WI38 (cell line): ENCODE data around the gene CCSER1.

ENCODE experiments used
- H3K4me3 ChIP-seq: 2 replicates; pipeline ENCODE4 v1.5.1; 2011; ENCODE audit warnings: low read depth, mild to moderate bottlenecking, control low read depth, low read length
- TF ChIP-seq, protein P1 (sequence below): IDR thresholded peaks from 2 replicates; pipeline ENCODE4 v1.5.1; 2012; ENCODE audit warnings: low read depth, mild to moderate bottlenecking, control low read depth, low read length

CCSER1 gene

DNA sequence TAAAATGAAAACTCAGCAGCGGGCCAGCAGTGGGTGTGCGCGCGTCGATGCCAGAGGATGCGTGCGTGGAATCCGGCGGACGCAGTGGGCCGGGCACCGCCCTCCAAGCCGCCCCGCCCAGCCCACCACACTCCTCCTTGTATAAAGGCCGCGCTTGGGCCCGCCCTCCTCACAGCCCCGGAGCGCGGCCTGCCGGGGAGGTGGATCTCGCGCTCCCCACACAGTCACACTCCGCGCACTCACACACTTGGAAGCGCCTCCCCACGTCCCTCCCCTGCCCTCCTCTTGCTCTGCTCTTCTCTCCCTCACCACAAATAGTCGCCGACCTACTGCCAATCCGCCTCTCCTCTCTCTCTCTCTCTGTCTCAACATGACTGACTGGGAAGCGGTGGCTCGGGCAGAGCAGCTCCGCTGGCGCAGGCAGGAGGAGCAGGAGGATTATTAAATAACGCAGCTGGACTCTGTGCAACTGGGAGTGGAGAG, at the start of gene CCSER1:
Gene CCSER1 (plus strand): TSS at position 172 of the 483 bp plus-strand sequence.
- no peak within 1 kb of the TSS for H3K4me3 ChIP-seq
- TF ChIP-seq, protein P1, sequence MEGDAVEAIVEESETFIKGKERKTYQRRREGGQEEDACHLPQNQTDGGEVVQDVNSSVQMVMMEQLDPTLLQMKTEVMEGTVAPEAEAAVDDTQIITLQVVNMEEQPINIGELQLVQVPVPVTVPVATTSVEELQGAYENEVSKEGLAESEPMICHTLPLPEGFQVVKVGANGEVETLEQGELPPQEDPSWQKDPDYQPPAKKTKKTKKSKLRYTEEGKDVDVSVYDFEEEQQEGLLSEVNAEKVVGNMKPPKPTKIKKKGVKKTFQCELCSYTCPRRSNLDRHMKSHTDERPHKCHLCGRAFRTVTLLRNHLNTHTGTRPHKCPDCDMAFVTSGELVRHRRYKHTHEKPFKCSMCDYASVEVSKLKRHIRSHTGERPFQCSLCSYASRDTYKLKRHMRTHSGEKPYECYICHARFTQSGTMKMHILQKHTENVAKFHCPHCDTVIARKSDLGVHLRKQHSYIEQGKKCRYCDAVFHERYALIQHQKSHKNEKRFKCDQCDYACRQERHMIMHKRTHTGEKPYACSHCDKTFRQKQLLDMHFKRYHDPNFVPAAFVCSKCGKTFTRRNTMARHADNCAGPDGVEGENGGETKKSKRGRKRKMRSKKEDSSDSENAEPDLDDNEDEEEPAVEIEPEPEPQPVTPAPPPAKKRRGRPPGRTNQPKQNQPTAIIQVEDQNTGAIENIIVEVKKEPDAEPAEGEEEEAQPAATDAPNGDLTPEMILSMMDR: no peak

DNA sequence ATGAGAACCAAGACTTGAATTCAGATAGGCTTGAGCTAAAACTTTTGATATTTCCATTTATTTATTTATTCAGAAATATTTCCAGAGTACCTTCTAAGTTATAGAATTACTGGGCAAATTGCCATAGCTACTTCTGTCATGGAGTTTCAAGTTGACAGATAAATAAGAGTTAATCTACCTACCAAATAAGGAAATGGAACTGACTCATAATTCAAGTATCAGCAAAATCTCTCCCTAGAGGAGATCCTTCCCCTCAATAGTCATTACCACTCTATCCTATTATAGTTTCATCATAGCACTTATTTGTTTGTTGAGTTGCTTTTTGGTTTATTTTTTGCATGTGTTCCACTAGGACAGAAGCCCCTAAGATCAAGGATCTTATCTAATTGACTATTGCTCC, 48.8 kb upstream of the CCSER1 start:
- H3K4me3 ChIP-seq: no peak overlapping the region
- TF ChIP-seq, protein P1: no peak

DNA sequence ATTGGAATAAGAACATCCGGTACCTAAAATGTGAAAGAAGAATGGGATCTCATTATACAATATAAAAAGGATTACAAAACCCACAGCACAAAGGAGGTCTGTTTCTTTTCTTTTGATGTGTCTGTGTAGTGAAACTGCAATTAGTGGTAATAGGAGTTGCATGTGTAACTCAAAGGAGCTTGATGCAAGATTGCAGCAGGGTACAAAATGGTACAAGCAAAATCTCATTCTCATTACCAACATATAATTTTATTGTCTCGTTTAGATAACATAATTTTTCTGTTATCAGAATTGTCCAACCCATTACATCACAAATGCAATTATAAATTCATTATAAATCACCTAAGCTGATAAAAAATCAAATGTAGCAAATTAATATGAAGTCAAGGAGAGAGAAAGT, 47.1 kb upstream of the CCSER1 start:
- no peak overlapping the region for H3K4me3 ChIP-seq
- TF ChIP-seq, protein P1: no peak

DNA sequence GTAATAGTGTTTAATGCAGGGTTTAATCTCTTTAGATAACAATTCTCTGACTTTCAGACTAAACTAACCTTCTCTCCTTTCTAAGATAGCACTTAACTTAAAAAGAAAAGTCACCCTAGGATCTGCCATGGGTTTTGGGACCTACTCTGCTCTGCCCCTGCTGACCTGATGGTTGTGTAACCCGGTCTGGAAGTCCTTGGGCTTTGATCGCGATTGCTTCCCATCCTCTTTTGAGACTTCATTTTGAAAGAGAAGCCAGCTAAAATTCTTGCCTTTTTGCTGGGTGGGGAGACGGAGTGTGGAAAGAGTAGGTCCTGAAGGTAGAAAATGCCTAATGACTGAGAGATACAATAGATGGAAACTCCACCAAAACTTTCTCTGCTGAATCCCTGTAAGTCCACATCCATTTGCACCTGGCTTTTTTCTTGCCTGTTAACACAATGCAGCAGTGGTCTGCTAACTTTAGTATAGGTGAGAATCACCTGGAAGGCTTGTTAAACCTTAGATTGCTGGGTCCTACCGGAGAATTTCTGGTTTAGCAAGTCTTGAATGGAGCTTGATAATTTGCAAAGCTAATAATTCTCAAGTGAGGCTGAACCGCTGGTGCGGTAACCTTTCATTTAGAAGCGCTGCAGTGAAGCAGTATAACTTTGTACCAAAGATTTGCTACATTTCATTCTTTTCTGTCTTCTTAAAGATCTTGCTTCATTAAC, 45.6 kb upstream of the CCSER1 start:
- H3K4me3 ChIP-seq: no peak overlapping the region
- TF ChIP-seq, protein P1: no peak

- H3K4me3 ChIP-seq: no peak overlapping the region
- TF ChIP-seq, protein P1: no peak
Observed at GRCh38 chr4:90082449-90082848, 44.7 kb upstream of the CCSER1 start.

DNA sequence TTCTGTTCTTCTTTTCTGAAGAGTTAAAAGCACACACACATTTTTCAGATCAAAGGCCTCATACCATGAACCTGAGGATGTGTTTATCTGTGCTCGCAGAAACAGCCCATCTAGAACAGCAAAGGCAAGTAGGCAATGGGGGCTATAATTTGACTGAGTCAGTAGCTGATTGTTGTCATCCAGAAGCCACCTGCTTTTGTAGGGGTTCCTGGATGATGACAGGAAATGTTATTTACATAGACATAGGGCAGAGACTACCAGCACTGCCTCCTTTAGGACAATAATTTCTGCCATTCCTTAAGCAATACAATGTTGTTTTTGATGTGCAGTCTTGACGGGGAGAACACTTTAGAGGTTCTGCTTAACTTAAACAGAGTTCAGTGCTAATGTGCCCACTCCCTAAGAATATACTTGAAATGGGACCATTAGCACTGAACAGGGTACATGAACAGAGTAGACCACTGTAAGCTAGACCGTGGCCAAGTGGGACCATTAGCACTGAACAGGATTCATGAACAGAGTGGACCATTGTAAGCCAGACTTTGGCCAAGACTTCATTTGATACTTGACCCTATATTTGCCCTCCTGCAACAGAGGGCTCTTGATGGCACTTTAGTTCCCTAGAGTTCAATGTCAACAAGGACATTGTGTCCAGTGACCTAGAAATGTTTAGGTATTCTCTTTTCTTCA, 42.8 kb upstream of the CCSER1 start:
- TF ChIP-seq, protein P1: no peak
- no peak overlapping the region for H3K4me3 ChIP-seq

DNA sequence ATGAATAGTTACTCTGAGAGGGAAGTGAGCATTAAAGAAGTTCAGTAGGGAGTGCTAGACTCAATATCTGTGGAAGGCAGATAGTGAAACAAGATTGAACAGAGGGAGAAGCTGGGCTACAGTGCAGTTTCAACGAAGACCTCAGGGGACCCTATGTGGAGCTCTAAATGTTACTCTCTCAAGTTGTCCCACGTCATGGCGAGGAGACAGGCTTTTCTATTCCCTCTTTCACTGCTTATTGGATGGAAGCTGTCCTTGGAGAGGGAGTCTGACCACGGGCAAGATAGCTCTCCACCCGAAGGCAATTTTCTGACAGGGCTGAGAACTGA, 42.3 kb upstream of the CCSER1 start:
- TF ChIP-seq, protein P1: no peak

More for the DNA sequence above, 42.3 kb upstream of the CCSER1 start:
- no peak overlapping the region for H3K4me3 ChIP-seq
